Tibial nerve (tissue), 4 donors: Measurements from ENCODE around the gene ALG14. TPM values are rescaled to one million over a fixed set of nuclear protein-coding genes. Genes with fewer than 3 reads are reported as not detected.
A peak's percentile ranks its signal among the peaks of the same experiment; 100 is the strongest.

Experiments
- DNase-seq, 2 donors: peaks; one replicate each; pipeline ENCODE4 v3.0.0-alpha.2; 2019; ENCODE audit warnings: low spot score in 2 of 2
- H3K27ac ChIP-seq, 4 donors: fragments of 200-600 bp; sonication (generic) in 3 of 4; one replicate each; pipeline ENCODE4 v1.5.1; 2017 to 2019; ENCODE audit warnings: mild to moderate bottlenecking in 1 of 4
- H3K27me3 ChIP-seq, 2 donors: fragments of 200-600 bp; sonication (generic) in 1 of 2; one replicate each; pipeline versions ENCODE4 v1.5.1 to v1.6.0; 2017 to 2019
- H3K36me3 ChIP-seq, 3 donors: fragments of 200-600 bp; sonication (generic); one replicate each; pipeline ENCODE4 v1.5.1; 2018 to 2019
- H3K4me1 ChIP-seq, 4 donors: fragments of 200-600 bp; sonication (generic) in 3 of 4; one replicate each; pipeline ENCODE4 v1.5.1; 2017 to 2019
- H3K4me3 ChIP-seq, 4 donors: fragments of 200-600 bp; sonication (generic) in 3 of 4; one replicate each; pipeline ENCODE4 v1.5.1; 2017 to 2019; ENCODE audit warnings: mild to moderate bottlenecking in 1 of 4, moderate library complexity in 1 of 4
- H3K9me3 ChIP-seq, 4 donors: fragments of 200-600 bp; sonication (generic) in 3 of 4; one replicate each; pipeline ENCODE4 v1.5.1; 2017 to 2019
- CTCF ChIP-seq, 5 experiments: fragments of 200-600 bp in 3 of 5; fragments of 450-650 bp in 2 of 5; sonication (generic) in 3 of 5; IDR thresholded peaks; one replicate each; pipeline ENCODE4 v1.5.1; 2016 to 2019; ENCODE audit warnings: antibody characterized with exemption in 5 of 5, mild to moderate bottlenecking in 3 of 5, moderate library complexity in 2 of 5
- EP300 ChIP-seq, 2 donors: sonication (generic); formaldehyde crosslinking; IDR thresholded peaks; one replicate each; pipeline ENCODE4 v1.6.1; 2017; ENCODE audit warnings: antibody characterized with exemption in 2 of 2, mild to moderate bottlenecking in 1 of 2
- POLR2A ChIP-seq, 2 donors: fragments of 450-650 bp; IDR thresholded peaks; one replicate each; pipeline ENCODE4 v1.6.1; 2017; ENCODE audit warnings: antibody characterized with exemption in 2 of 2, mild to moderate bottlenecking in 2 of 2, moderate library complexity in 2 of 2
- WGBS, 2 donors: methylation state at CpG; one replicate each; pipeline ENCODE4 v1.1.5; 2018; 5-methylcytosine and 5-hydroxymethylcytosine counted together
- total RNA-seq, 4 donors: library from RNA; depleted of rRNA; stranded (reverse); fragments of >200 nt; gene quantifications; one replicate each; pipeline ENCODE4 v1.1.0, GENCODE V29; 2016

Gene ALG14
- total RNA-seq, 4 donors from 2014 or later = 1.1 to 1.6 (median 1.5) TPM

DNA sequence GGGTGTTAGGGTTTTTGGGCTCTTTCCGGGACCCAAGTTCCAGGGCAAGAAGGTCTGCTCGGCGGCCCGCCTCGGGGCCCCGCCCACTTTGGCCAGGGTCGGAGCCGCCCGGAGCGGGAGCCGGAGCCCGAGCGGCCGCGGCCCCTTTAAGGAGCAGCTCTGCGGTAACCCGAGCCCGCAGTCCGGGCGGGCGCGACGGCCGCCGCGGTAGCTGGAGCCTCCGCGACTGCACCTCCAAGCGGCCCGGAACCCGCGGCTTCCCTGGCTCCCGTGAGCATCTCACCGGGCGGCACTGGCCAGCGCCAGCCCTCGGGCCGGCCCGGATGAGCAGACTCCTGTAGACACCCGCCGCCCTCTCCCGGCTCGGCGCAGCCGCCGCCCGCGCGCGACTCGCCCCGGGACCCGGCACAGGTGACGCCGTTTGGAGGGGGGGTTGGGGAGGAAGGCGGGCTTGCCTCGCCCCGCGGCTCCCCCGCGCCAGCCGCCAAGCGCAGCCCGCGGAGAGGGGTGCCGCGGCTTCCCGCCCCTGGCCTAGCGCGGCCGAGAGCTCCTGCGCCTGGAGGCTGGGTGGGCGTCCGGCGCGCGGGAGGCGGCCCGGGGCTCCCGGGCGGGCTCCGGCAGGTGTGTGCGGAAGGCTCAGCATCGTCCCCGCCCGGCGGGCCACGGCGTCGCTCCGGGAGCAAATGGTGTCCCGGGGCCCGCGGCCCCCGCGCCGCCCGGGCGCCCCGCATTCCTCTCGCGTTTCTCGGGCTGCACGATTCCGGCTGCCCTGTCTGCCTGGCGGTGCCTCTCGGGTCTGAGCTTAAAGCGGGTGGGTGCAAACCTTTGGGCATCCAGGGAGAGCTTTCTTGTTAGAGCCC lies 44.7 kb upstream of the ALG14 start, which contains the start of gene TLCD4:
TLCD4 (plus strand) TSS at position 149 of the 860 bp plus-strand sequence. CDS start 26,547 bp downstream, outside the sequence.
- H3K9me3 ChIP-seq = no peaks in the 10 kb centered on the region
- no peaks in the 10 kb centered on the region for H3K36me3 ChIP-seq
- H3K4me1 ChIP-seq = peaks cover 0 to 16% (median 0%) of the 10 kb centered on the region in 4 donors
- WGBS, 2 donors = 0 to 1% methylated on average over 26 to 62 of the region's 108 CpGs
- DNase-seq = peak in 1 of 2 donors; percentile 6
- H3K27ac ChIP-seq = peak within 1 kb of the TSS; percentile 53 to 80 (median 68)
- no peaks in the 10 kb centered on the region for H3K27me3 ChIP-seq
- TF ChIP-seq CTCF (IDR thresholded peaks at IDR 0.05) (peak in 1 of 5 experiments; percentile 6), POLR2A (IDR thresholded peaks at IDR 0.05) (no peak), EP300 (IDR thresholded peaks at IDR 0.05) (peak in 1 of 2 donors; percentile 14)
- H3K4me3 ChIP-seq = peak within 1 kb of the TSS; percentile 53 to 95 (median 82)

GRCh38 chr1:95116580-95117206 lies 43.9 kb upstream of the ALG14 start:
- 3 to 4% methylated on average over 17 of the region's 17 CpGs for WGBS, 2 donors
- H3K27me3 ChIP-seq = no peaks in the 10 kb centered on the region
- H3K36me3 ChIP-seq = no peaks in the 10 kb centered on the region
- DNase-seq = peak in 1 of 2 donors; percentile 36
- peak overlapping the region; percentile 53 to 95 (median 82) for H3K4me3 ChIP-seq
- H3K4me1 ChIP-seq = peaks cover 0 to 16% (median 0%) of the 10 kb centered on the region in 4 donors
- peak overlapping the region in 3 of 4 donors; percentile 59 to 80 (median 78) for H3K27ac ChIP-seq
- no peaks in the 10 kb centered on the region for H3K9me3 ChIP-seq
- no peak for TF ChIP-seq EP300 (IDR thresholded peaks at IDR 0.05)
- TF ChIP-seq CTCF (IDR thresholded peaks at IDR 0.05) = peak; percentile 43 to 65 (median 50)

- Histone ChIP-seq H3K27me3 (no peaks in the 10 kb centered on the region), H3K9me3 (no peaks in the 10 kb centered on the region), H3K4me1 (peaks cover 0 to 16% (median 0%) of the 10 kb centered on the region in 4 donors), H3K27ac (no peak overlapping the region), H3K36me3 (no peaks in the 10 kb centered on the region), H3K4me3 (no peak overlapping the region)
- DNase-seq = no peak
- TF ChIP-seq EP300 (IDR thresholded peaks at IDR 0.05) (no peak), POLR2A (IDR thresholded peaks at IDR 0.05) (no peak), CTCF (IDR thresholded peaks at IDR 0.05) (no peak)
- 86 to 87% methylated on average over 3 of the region's 3 CpGs for whole genome bisulfite sequencing, 2 donors
Measured at GRCh38 chr1:95115708-95116137, 43.0 kb upstream of the ALG14 start.

- DNase-seq = no peak
- Histone ChIP-seq H3K4me1 (peaks cover 0 to 16% (median 0%) of the 10 kb centered on the region in 4 donors), H3K4me3 (no peak overlapping the region), H3K27me3 (no peaks in the 10 kb centered on the region), H3K9me3 (no peaks in the 10 kb centered on the region), H3K36me3 (no peaks in the 10 kb centered on the region), H3K27ac (no peak overlapping the region)
- TF ChIP-seq CTCF (IDR thresholded peaks at IDR 0.05) = no peak
- TF ChIP-seq POLR2A (IDR thresholded peaks at IDR 0.05) = no peak
- WGBS, 2 donors = 96 to 98% methylated on average over 1 of the region's 1 CpG
Measured at GRCh38 chr1:95113684-95114083, 40.9 kb upstream of the ALG14 start.

DNA sequence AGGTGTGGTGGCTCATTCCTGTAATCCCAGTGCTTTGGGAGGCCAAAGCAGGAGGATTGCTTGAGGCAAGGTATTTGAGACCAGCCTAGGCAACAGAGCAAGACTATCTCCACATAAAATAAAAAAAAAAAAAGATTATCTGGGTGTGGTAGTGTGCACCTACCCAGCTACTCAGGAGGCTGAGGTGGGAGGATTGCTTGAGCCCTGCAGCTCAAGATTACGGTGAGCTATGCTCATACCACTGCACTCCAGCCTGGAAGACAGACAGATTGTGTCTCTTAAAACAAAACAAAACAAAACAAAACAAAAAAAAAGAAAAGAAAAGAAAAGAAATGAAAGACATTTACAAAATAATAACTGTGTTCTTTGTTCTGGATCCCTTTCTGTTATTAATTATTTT lies 38.3 kb upstream of the ALG14 start:
- no peak overlapping the region for H3K27ac ChIP-seq
- 88 to 93% methylated on average over 1 of the region's 1 CpG for WGBS, 2 donors
- no peaks in the 10 kb centered on the region for H3K36me3 ChIP-seq
- no peaks in the 10 kb centered on the region for H3K27me3 ChIP-seq
- no peak overlapping the region for H3K4me3 ChIP-seq
- no peaks in the 10 kb centered on the region for H3K9me3 ChIP-seq
- H3K4me1 ChIP-seq = no peaks in the 10 kb centered on the region
- no peak for DNase-seq
- no peak for TF ChIP-seq CTCF (IDR thresholded peaks at IDR 0.05)
- no peak for TF ChIP-seq EP300 (IDR thresholded peaks at IDR 0.05)
- TF ChIP-seq POLR2A (IDR thresholded peaks at IDR 0.05) = no peak
